ENCODE results near the gene ICAM4.
A peak's percentile ranks its signal among the peaks of the same experiment; 100 is the strongest.
"Not testable (repeated sequence)": the region's sequence is repeated elsewhere in the genome, so short reads cannot be mapped to it uniquely, and the experiment has no call there.

The ICAM4 gene

GRCh38 chr19:10269333-10270179 lies 17.2 kb upstream of the ICAM4 start:
- DNase-seq: peak; percentile 44

GRCh38 chr19:10270180-10270615 lies 16.6 kb upstream of the ICAM4 start:
- no peak for DNase-seq

GRCh38 chr19:10270616-10271394 lies 15.9 kb upstream of the ICAM4 start, which contains the start of gene ICAM1:
TSS of gene ICAM1 (plus strand) at chr19:10271120. CDS start at chr19:10271160, 40 bp downstream.
- DNase-seq: no peak

- no peak for DNase-seq
Measured at GRCh38 chr19:10271543-10272086, 15.1 kb upstream of the ICAM4 start.

- DNase-seq: no peak
Measured at GRCh38 chr19:10274589-10274988, 12.2 kb upstream of the ICAM4 start.

- no peak for DNase-seq
Measured at GRCh38 chr19:10277795-10278589, 8.8 kb upstream of the ICAM4 start.

GRCh38 chr19:10278935-10279334 lies 7.8 kb upstream of the ICAM4 start:
- DNase-seq: no peak

GRCh38 chr19:10279737-10280442 lies 6.9 kb upstream of the ICAM4 start:
- DNase-seq: no peak

- DNase-seq: not testable (repeated sequence)
Measured at GRCh38 chr19:10282043-10282442, 4.7 kb upstream of the ICAM4 start.

- DNase-seq: no peak
Measured at GRCh38 chr19:10283301-10284064, 3.3 kb upstream of the ICAM4 start.

- DNase-seq: no peak
Measured at GRCh38 chr19:10284065-10284959, 2.4 kb upstream of the ICAM4 start.

- DNase-seq: no peak
Measured at GRCh38 chr19:10284960-10285278, 1.8 kb upstream of the ICAM4 start.

- no peak for DNase-seq
Measured at GRCh38 chr19:10285393-10285792, 1.4 kb upstream of the ICAM4 start.

- DNase-seq: no peak
Measured at GRCh38 chr19:10288662-10289166, 2.0 kb downstream of the ICAM4 start.

- DNase-seq: peak; percentile 70
Measured at GRCh38 chr19:10289167-10289835, 2.5 kb downstream of the ICAM4 start.

GRCh38 chr19:10289836-10290356 lies 3.1 kb downstream of the ICAM4 start, which contains the start of gene ICAM5:
TSS of gene ICAM5 (plus strand) at chr19:10289952. CDS start at chr19:10290044, 92 bp downstream.
- DNase-seq: peak; percentile 66

- DNase-seq: no peak
Measured at GRCh38 chr19:10290357-10290875, 3.7 kb downstream of the ICAM4 start.

- DNase-seq: peak; percentile 29
Measured at GRCh38 chr19:10290876-10291553, 4.3 kb downstream of the ICAM4 start.
